GM03348 (cell line): ENCODE data around the gene TSPAN14.
A peak's percentile ranks its signal among the peaks of the same experiment; 100 is the strongest.

Experiments used
- DNase-seq: peaks from one replicate; pipeline ENCODE4 v3.0.0; 2012; ENCODE audit warnings: low spot score

Gene TSPAN14

DNA sequence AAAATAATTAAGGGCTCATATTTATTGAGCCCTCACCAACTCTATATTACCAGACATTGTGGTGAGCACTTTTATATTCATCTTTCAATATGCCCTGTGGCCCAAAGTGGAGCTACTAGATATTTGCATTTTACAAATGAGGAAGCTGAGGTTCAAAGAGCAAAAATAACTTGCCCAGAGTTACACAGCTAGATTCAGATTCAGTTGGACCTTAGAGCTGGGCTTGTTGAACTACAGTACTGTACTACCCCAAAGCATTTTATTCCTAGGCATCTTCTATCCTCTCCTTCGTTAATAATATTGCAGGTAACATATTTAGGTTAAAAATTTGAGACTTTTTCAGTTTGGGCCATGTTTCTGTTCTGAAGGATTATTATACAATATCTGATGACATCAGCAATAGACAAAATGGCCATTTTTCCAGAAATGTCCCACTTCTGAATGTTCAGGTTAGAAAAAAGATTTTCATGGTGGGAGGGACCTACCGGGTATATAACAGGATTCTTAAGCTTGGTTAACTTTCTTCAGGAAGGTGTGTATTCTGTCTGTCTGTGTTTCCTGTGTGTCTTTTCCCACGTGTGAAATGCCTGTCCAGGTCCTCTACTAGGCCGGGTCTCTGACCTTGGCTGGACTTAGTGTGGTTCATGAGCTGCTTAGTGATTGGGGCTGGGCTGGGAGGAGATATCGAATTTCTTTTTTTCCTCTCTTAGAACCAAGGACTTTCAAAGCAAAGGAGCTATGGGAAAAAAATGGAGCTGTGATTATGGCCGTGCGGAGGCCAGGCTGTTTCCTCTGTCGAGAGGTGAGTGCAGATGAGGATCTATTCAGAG lies 32.2 kb upstream of the TSPAN14 start:
- no peak for DNase-seq

DNA sequence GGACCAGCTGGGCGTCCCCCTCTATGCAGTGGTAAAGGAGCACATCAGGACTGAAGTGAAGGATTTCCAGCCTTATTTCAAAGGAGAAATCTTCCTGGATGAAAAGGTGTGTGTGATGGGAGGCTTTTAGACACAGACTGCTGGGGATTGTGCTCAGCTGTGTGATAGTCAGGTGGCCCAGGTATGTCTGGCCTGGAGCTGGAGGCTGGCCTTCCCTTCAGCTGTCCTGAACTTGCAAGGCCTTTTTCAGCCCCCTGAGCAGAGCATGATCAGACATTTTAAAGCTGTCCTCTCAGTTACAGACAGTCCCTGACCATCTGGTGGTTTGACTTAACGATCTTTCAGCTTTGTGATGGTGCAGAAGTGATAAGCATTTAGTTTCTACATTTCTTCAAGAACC lies 28.2 kb upstream of the TSPAN14 start:
- DNase-seq, result no peak

DNA sequence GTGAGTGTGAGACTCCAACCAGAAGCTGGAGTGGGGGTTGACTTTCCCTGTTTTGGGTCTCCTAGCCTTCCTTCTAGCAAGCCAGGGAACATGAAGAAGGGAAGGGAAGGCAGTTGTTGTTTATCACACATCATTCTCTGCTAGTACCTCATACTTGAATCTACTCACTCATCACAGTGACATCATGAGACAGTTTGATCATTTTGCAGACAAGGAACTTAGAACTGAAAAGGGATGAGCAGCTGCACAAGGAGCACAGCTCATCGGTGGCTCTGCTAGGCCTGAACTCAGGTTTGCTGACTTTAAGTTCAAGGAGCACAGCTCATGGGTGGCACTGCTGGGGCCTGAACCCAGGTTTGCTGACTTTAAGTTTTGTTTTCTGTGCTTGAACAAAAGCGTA lies 26.6 kb upstream of the TSPAN14 start:
- no peak for DNase-seq

DNA sequence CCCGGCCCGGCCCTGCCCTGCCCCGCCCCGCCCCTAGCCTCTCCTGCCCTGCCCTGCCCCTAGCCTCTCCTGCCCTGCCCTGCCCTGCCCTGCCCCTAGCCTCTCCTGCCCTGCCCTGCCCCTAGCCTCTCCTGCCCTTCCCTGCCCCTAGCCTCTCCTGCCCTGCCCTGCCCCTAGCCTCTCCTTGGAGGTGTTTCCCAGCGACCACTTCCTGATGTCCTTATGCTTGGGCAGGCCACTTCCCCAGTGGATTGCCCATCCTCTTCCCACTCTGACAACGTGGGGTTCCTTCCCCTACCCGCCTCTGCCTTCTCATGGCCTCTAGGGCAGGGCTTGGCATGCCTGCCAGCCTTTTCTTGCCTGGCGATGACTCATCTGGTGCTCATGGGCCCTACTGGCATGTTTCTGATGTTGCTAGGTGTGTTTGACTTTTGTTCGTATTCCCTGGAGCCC lies 24.6 kb upstream of the TSPAN14 start:
- no peak for DNase-seq

DNA sequence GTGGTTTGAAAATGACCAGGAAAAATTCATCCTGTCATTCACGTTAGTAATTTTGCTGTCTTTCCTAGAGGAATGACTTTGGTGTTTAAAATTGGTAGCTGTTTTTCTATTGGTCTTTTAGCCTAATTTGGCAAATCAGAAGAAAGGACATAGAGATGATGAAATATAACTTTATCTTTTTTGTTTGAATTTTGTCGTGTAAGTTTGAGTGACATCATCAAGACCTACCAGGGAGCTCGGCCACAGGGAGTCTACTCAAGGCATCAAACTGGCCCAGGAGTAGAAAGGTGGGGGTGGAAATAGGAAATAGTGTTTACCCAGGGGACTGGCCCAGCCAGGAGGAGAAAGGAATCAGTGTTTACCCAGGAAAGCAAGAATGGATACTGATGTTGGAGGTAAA lies 21.0 kb upstream of the TSPAN14 start:
- DNase-seq, result no peak

DNA sequence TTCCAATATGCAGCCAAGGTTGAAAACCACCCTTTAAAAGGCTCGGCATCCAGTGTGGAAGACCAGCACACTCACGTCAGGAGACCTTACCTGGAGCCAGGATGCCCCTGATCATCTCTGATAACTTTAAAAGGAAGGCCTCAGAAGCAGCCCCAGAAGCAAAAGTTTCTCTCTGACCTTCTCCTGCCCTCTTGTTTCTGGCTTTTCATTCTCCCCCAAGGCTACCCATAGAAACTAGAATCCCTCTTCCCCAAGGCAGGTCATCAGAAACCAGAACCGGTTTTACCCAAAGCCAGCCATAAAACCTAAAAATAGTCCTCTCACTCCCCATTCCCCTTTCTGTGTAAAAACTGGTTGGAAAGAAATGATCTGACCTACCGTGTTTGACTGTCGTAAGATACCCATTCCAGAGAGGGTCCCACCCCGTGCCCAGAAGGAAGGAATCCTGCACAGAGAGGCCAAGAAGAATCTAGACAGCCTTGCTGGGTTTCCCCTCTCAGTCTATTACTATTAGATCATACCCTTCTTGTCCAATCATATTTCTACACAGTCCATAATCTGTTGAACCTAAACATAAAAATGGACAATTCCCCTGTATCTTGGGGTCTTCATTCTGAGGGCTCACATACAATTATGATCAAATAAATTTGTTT lies 17.5 kb upstream of the TSPAN14 start:
- no peak for DNase-seq

DNA sequence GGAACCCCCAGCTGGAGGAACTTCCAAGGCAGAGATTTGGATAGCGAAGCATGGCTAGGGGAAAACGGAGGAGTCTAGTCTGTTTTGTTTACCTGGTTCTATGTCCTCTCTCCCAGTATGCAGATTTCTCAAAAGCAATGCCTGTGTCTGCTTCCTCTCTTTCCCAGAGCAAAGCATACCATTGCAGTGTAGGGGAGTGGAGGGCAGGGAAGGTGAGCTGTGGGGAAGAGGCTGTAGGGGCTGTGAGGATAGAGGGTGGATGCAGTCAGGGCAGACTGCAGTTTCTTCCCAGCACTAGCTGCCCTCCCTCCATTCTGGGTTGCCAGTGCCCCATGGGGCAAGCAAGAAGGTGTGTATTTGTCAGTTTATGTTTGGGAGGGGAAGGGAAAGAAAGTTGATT lies 16.9 kb upstream of the TSPAN14 start:
- no peak for DNase-seq

DNA sequence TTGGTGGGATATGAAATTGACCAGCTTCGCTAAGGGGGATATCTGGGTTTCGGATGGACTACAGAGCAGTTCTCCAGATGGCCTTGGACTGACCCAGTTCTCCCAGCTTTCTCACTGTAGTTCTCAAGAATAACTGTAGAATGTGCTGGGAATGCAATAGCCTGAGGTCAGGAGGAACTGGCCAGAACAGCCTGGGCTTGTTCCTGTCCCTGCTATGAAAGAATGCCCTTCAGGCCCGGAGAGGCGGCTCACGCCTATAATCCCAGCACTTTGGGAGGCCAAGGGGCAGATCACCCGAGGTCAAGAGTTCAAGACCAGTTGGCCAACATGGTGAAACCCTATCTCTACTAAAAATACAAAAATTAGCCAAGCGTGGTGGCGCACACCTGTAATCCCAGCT lies 12.3 kb upstream of the TSPAN14 start:
- no peak for DNase-seq

DNA sequence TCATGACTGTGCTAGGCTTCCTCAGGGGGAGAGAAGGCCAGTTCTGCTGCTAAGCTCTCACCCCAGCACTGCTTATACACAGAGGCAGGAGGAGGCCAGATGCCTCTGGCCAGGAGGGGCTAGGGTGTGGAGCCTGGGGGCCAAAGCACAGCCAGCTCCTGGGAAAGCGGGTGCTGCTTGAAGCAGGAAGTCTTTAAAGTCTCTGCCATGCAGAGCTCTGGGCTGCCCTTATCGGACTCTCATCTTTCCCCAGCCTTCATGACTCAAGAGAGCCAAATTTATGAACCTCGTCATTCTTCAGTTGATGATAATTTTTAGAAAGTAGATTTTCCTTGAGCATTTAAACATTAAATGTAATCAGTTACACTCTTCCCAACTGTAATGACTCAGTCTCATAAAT lies 11.2 kb upstream of the TSPAN14 start:
- no peak for DNase-seq

DNA sequence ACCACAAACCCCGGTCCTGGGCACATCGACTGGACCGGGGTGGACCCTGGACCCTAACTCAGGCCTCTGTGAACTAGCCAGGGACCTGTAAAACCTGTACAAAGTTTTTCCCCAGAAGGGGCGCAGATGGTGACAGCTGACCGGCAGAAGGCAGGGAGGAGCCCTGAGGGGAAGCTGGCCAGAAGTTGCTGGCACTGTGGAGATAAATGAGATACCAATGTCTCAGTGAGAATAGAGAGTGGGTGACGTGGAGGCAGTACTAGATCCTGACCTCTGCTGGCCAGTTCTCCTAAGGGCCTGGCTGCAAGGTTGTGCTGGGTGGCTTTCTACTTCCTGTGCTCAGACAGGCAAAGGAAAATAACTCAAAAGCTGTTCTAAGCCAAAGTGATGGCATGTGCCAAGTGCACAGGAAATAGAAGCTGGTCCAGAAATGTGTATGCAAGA lies 10.6 kb upstream of the TSPAN14 start:
- DNase-seq, result peak; percentile 44

DNA sequence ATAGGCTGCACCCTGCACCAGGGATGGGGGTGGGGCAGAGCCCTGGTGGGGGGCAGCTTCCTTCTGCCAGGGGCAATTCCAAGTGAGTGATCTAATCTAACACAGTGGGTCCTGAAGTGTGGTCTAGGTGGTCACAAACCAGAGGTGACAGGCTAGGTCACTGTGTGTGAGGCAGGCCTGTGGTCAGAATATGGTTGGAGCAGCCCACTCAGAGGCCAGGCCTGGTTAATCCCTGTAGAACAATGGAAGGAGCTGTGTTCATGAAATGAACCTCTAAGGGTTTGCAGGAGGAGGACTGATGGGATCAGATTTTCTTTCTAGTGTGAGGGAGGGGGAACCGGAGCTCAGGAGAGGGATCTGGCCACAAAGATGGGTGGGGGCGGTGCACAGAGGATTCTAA lies 10.0 kb upstream of the TSPAN14 start:
- no peak for DNase-seq

DNA sequence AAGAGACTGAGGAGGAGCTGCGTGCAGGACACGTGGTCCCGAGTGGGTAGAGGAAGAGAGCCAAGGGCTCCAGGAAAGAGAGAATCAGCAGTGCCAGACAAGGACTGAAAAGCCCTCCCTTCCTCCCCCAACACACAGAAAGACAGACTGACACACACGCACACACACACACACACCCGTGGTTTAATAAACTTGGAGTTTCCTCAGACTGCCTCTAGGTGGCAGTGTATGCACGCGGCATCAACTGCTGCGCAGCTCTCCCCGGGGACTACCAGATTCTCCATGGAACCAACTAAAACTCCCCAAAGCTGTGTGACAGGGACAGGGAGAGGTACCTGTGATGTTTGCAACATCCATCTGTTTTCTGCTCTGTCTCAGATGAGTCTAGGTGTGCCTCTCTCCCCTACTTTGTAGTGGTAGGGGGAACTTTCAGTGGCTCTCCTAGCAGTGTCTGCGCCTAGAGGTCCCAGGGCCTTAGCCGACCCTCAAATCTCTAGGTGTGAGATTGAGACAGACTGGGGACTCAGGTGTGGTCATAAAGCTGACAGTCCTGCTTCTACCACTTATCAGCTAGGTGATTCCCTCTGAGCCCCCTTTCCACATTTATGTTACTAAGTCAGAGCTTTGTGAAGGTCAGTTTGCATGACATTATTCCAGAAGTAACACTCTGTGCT lies 9.3 kb upstream of the TSPAN14 start:
- peak; percentile 86 for DNase-seq

DNA sequence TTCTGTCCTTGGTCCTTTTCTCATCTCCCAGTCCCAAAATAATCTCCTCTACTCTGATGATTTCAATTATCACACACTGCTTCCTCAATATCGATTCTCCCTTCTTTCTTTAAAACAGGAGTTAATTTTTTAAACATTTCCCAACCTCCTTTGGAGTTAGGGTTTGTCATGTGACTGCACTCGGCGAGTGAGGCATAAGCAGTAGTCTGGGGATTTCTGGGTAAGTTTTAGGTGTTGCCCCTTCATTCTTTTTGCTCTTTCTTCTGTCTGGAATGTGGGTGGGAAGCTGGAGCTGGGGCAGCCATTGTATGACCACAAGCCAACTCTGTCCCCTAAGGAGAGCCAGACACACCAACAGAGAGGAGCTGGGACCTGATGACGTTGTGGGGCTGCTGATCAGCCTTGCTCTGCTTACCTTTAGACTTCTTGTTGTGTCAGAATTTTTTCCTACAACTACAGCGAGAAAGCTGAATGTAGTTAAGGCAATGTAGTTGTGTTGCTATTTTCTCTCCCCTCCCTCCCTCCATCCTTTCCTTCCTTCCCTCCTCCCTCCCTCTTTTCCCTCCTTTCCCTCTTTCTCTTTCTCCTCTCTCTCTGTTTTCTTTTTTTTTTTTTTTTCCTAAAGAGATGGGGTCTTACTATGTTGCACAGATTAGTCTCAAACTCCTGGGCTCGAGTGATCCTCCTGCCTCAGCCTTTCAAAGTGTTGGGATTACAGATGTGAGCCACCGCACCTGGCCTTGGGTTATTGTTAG lies 6.5 kb upstream of the TSPAN14 start:
- DNase-seq, result no peak

DNA sequence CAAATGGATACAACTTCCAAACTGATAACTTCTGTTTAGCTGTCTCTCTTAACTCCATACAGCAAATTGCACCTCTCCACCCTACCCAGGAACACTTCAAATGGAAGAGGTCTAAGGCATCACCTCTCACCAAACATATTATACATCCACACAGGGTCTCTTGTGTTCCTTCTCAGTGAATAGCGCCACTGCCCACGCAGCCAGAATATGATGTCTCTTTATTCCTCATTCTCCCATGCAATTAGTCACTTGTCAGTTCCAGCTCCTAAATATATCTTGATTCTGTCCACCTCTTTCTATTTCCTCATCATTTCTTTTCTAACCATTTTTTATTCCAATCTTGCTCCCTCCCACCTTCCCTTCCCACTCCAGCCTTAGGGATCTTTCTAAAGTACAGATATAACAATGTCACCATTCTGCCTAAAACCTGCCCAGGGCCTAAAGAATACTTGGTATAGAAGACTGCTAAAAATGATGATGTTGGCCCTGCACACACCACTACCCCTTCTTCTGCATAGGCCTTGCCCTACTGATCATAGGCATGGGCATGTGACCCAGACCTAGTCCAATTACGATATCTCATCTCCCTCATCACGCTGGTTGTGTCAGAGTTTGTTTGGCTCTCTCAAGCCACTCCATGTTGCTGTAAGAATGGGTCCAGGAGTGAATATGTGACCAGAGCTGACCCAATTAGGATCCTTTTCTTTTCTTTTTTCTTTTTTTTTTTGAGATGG lies 5.7 kb upstream of the TSPAN14 start:
- no peak for DNase-seq

DNA sequence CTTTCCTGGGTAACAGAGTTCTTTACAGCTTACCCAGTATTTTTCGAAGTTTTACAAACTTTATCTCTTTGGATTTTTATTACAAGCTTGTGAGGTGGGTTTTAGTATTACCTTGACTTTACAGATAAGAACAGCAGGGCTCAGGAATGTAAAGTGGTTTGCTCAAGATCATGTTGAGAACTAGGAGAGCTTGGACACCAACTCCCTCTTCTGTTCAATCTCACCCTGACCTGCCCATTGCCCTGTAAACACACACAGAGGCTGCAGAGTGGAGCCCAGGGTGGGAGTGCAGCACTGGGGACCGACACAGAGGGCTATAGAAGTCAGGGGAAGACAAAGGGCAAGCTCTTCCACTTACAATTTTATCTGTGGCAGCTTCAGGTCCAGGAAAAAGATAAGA lies 4.6 kb upstream of the TSPAN14 start:
- DNase-seq, result no peak

DNA sequence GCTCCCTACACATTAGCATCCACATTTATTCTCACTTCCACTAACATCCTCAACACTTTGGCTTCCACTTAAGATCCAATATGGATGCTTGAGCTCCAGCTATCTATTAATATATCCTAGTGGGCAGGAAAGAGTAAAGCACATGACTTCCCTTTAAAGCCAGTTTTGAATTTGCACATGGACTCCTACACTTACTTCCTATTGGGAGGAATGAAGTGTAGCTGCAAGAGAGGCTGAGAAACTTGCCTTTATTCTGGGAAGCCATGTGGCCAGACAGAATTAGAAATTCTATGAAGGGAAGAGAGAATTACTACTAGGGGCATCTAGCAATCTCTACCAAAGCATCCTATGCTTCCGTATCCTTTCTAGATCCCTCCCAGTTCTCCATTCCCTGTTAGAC lies 3.0 kb upstream of the TSPAN14 start:
- DNase-seq, result no peak

DNA sequence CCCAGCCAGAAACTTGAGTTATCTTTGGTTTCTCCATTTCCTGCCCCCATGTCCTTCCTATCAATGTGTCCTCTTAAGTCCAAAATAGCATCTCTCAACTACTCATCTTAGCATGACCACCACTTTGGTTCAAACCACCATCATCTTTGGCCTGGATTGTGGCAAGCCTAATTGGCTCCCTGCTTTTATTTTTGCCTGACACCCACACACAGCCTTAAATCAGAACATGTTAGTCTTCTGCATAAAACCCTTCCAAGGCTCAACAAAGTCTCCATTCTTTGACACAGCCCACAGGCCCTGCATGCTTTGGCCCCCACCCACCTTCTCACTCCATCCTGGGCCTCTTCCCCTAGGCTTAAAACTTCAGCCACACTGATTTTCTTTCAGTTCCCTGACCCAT lies 2.0 kb upstream of the TSPAN14 start:
- no peak for DNase-seq

DNA sequence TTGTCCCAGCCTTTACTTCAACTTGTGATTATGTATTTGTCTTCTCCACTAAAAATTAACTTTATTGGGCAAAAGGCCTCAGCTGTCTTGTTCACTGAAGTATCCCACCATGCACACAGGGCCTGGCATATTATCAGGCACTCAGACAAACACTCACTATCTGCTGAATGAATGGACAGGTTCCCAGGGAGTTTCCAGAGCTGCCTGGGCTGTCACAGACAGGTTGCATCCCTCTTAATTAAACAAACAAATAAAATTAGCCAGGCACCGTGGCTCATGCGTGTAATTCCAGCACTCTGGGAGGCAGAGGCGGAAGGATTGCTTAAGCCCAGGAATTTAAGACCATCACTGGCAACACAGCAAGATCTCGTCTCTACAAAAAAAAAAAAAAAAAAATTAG lies 1.5 kb upstream of the TSPAN14 start:
- no peak for DNase-seq

DNA sequence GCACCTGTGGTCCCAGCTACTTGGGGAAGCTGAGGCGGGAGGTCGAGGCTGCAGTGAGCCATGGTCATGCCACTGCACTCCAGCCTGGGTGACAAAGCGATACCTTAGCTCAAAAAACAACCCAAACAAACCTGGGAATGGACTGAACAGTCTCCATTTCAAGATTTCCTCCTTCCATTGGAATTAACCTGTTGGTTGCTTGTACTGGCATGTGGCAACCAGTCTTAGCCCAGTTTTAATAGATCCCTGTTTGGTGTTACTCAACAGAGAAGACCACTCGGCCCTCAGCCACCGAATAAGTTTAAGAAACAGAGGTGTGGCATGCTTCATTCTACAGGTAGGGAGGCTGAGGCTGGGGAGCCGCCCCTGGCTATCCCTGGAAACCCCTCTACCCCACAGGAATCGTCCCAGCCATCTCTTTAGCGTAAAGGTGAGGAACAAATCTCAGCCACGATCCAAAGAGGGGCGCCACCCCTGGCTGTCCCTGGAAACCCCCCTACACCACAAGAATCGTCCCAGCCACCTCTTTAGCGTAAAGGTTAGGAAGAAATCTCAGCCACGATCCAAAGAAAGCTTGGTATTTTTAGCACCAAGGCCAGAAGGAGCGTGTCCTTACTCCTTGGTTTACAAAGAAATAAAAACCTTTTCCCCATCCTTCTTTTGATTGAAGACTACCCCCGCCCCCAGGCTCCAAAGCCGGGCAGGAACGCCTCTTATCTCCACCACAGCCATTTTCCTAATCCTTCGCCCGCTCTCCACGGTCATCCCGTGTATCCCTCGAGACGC lies 861 bp upstream of the TSPAN14 start:
- no peak for DNase-seq

DNA sequence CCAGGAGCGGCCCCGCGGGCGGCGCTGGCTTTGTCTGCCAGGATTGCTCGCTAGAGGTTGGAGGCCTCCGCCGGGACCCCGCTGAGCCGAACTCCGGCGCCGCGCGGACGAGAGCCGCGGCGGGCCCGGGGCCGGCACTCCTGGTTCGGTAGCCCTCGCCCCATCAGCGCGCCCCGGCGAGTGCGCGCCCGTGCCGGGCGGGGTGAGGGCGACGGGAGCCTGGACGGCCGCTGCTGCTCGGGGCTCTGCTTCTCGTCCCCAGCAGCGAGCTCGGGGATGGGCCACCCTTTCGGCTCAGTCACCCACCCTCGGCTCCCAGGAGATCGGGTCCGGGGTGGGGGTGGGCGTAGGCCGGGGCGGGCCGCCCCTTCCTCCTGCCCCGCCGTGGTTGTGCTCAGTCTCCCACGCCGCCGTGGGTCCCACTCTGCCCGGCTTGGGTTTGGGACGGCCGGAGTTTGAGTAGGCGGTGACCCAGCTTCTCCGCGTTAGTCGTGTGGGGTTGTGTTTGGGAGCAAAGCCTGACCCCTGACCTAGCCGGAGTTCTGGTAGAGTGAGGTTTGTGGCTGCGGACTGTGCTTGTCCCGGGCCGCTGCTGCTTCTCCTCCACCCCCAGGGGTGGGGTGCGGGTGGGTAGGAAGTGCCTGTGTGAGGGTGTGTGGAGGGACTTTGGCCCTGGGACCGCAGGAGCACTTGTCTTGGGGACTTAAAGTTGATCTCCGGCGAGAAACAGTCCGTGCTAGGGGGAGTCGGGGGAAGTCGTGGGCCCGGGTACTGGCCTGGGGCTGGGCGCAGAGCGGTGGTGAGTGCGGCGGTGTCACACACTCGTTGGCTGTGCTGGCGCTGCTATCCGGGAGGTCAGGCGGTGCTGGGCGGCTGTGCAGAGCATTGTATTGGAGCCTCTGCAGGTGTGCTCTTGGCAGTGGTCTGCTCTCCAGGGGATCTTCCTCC lies 677 bp downstream of the TSPAN14 start:
- DNase-seq, result peak; percentile 67
